HG03196 (cell line): ENCODE measurements around the gene MAP3K8.

ENCODE experiments used
- ATAC-seq: cut with Tn5 transposase; IDR thresholded peaks from one replicate; pipeline ENCODE4 v1.9.1; 2021; ENCODE audit not compliant: unreplicated experiment

Gene MAP3K8

GRCh38 chr10:30433730-30434272 lies at the start of gene MAP3K8:
Gene MAP3K8, plus strand, starts transcription at chr10:30434184. Its CDS starts 4,755 bp downstream, at chr10:30438939.
- ATAC-seq = peak; percentile 59

- ATAC-seq = no peak
Measured at GRCh38 chr10:30384701-30385201, 49.2 kb upstream of the MAP3K8 start.

GRCh38 chr10:30386801-30387588 lies 47.0 kb upstream of the MAP3K8 start:
- no peak for ATAC-seq

- ATAC-seq = no peak
Measured at GRCh38 chr10:30387646-30388243, 46.2 kb upstream of the MAP3K8 start.

DNA sequence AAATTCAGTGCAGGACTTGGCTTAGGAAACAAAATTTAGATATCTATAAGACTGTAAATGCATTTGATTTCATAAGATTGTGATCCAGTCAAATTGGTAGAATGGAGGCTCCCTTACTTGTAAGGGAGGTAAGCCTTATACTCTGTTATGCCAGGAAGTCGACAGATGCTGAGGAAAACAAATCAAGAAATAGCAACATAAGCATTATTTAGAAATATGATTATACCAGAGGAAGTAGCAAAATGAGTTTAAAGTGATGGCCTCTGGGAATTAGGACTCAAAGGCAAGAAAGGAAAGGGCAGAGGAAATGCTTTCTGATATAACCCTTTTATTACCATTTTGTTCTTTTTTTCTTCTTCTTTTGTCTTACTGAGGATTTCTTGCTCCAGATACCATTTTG lies 44.4 kb upstream of the MAP3K8 start:
- ATAC-seq = no peak

DNA sequence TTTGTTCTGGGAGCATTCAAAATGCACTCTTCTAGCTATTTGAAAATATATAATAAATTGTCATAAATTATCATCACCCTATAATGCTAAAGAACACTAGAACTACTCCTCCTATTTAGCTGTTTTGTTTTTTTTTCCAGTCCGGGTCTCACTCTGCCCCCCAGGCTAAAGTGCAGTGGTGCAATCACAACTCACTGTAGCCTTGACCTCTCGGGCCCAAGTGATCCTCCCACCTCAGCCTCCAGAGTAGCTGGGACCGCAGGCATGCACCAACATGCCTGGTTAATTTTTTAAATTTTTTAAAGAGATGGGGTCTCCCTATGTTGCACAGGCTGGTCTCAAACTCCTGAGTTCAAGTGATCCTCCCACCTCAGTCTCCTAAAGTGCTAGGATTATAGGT lies 43.8 kb upstream of the MAP3K8 start:
- ATAC-seq = no peak

GRCh38 chr10:30391266-30391665 lies 42.7 kb upstream of the MAP3K8 start:
- no peak for ATAC-seq

GRCh38 chr10:30392564-30392990 lies 41.4 kb upstream of the MAP3K8 start:
- peak; percentile 78 for ATAC-seq

DNA sequence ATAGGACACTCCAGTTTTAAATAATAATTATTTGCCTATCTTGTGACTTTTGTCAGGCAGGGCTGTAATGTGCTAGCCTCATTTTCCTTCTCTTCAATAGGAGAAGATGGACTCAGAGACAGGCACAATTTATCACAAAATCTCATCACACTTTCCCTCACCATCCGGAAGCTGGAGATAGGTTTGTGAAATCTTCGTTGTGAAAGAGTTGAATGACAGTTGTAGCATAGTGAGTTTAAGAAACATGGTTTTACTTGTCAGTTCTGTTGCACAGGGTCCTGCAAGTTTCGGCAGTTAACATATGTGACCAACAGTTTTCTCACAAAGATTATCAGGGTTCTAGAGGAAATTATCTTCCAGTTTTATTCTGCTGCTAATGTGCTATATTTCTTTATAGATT lies 37.7 kb upstream of the MAP3K8 start:
- no peak for ATAC-seq

- no peak for ATAC-seq
Measured at GRCh38 chr10:30396698-30397097, 37.3 kb upstream of the MAP3K8 start.

- no peak for ATAC-seq
Measured at GRCh38 chr10:30398193-30398592, 35.8 kb upstream of the MAP3K8 start.

- ATAC-seq = no peak
Measured at GRCh38 chr10:30398788-30399187, 35.2 kb upstream of the MAP3K8 start.

DNA sequence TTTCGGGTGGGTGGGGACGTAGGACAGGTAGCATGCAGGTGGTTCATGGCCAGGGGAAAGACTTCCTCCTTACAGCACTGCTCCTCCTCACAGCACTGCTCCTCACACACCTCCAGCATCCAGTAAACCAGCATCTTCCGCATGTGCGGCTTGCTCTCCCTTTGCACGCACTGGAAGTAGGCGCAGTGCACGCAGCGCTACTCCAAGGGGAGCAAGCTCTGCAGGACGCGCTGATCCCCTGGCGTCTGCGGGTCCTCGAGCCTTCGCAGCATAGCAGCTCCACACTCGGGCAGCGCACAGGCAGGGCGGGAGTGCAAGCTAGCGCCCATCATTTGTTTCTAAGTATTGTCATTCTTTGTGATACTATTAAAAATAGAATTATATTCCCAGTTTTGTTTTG lies 30.5 kb upstream of the MAP3K8 start:
- ATAC-seq = no peak

- ATAC-seq = no peak
Measured at GRCh38 chr10:30404540-30404939, 29.4 kb upstream of the MAP3K8 start.

DNA sequence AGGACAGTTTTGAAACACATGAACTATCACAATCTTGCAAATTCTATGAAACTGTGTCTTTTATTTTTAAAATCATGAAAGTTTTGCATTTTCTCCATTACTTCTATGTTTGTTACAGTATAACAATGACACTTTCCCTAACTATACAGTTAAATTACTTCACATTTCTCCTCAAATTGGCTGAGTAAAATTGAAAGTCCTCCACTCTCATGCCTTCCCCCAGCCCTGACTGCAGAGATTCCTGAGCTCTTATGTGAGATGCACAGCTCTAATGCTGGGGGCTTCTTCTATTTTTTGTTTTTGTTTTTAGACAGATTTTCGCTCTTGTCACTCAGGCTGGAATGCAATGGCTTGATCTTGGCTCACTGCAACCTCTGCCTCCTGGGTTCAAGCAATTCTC lies 22.7 kb upstream of the MAP3K8 start:
- ATAC-seq = no peak

DNA sequence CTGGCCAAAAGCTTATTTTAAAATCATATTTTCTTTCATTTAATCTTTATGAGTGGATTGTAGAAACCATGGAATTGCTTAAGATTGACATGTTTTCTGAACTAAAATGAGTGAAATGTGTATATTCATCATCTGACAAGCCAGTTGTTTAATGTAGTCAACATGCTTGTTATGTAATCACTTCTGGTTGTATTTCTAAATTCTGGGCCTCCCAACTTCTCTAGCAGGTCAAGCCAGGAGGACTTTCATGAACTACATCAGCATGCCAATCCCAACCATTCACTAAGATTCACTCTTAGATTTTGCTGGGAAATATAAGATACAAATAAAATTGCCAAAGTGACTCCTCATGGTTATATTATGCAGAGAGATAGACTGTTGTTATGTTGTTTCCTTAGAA lies 21.1 kb upstream of the MAP3K8 start:
- ATAC-seq = no peak

DNA sequence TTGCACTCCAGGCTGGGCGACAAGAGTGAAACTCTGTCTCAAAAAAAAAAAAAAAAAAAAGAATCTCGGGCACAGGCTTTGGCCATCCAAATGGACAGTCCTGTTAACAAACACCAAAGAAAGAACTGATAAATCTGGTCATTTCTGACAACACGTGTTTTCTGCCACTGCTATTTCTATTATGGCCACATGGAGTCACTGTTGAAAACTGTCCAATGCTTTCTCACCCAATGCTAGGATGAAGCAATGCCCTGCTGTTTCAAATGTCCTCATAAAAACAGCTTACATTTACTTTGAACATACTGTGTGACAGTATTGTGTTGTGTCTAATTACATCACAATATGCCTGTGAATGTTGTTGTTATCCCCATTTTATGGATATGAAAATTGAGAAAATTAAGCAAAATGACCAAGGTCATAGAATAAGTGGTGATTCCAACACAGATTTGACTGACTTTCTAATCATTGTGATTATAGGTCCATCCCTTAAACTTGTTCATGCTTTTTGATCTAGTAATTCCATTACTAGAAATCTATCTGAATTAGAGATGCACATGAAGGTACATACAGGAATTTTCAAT lies 19.9 kb upstream of the MAP3K8 start:
- ATAC-seq = no peak

DNA sequence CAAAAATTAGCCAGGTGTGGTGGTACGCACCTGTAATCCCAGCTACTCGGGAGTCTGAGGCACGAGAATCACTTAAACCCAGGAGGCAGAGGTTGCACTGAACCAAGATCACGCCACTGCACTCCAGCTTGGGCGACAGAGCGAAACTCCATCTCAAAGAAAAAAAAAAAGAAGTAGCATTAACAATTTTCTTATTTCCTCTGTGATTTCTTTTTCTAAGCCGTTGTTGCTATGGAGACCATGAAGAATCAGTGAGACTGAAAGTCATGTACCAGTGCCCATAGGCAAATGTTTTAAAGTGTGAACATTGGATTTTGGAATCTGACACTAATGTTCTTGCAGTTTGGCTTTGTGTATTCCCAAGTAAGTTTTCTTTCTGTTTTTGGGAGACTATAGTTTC lies 18.4 kb upstream of the MAP3K8 start:
- no peak for ATAC-seq

- ATAC-seq = no peak
Measured at GRCh38 chr10:30417301-30417700, 16.7 kb upstream of the MAP3K8 start.

GRCh38 chr10:30420266-30420665 lies 13.7 kb upstream of the MAP3K8 start:
- peak; percentile 49 for ATAC-seq

DNA sequence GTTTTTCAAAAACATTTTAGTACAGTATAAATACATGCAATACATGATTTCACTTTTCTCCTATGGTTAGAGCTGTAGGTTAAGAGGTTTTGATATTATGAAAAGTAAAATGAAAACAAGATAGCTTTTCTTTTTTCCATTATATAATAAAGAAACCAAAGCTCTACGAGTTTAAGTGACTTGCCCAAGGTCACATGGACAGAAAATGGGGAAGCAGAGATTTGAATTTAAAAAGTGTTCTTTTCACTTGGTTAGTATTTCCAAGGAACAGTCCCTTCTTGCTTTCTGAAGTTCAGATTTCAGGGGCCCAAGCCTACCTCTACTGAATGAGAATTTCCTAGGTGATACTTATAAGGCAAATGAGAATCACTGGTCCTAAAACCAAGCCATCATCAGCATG lies 13.2 kb upstream of the MAP3K8 start:
- ATAC-seq = no peak

- no peak for ATAC-seq
Measured at GRCh38 chr10:30422151-30422695, 11.8 kb upstream of the MAP3K8 start.
